Coronary artery (tissue), 2 donors: ENCODE measurements around the gene BCAR3.

ENCODE experiments used
- DNase-seq: peaks from one replicate; pipeline ENCODE4 v3.0.0-alpha.2; 2017; ENCODE audit warnings: low spot score
- H3K27ac ChIP-seq, 2 donors: fragments of 200-600 bp; sonication (generic); one replicate each; pipeline ENCODE4 v1.5.1; 2016 to 2019
- H3K4me3 ChIP-seq: fragments of 200-600 bp; sonication (generic); 2 replicates; pipeline ENCODE4 v1.5.1; 2016; ENCODE audit warnings: mild to moderate bottlenecking, moderate library complexity
- TF ChIP-seq, protein P1 (sequence below): fragments of 200-600 bp; sonication (generic); IDR thresholded peaks from one replicate; pipeline ENCODE4 v1.5.1; 2019; ENCODE audit warnings: antibody characterized with exemption

Gene BCAR3

DNA sequence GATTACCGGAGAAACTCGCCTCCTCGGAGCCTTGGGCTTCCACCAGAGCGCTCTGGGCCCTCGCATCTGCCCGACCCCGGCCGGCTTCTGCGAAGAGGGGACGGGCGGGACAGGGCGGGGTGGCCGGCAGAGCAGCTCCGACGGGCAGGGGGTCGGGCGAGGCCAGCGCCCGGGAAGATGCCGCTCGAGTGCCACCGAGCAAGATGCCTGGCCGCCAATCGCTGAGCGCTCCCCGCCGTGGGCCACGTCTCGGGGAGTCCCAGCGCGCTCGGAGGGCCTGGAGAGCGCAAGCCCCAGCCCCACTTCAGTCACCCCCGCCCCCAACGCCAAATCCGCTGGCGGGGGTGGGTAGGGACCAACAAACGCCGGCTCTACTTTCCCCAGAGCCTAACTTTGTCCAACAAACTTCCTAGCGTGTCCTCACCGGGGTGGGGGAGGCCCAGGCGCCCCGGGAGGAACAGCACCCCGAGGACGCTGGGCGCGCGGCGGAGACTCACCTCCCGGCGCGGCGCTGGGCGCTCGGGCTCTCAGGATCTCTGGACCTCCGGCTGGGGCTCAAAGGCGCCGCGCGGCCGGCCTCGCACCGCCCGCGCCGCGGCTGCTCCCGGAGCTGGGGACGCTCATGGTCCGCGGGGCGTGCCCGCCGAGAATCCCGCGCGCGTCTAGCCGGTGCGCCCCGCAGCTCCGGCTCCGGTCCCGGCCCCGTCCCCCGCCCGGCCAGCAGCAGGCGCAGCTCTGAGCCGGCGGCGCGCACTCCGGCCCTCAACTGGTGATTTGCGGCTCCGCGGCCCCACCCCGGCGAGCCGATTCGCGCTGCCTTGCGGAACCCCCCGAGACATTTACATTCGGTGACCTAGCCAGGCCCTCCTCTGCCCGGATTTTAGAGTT is at the start of gene BCAR3:
TSS of gene BCAR3 (minus strand) at position 737 of the 888 bp plus-strand sequence. CDS start 6,907 bp downstream, outside the sequence.
- Histone ChIP-seq H3K27ac (peak within 1 kb of the TSS; percentile 84 to 91), H3K4me3 (peak within 1 kb of the TSS; percentile 81)
- TF ChIP-seq, protein P1, sequence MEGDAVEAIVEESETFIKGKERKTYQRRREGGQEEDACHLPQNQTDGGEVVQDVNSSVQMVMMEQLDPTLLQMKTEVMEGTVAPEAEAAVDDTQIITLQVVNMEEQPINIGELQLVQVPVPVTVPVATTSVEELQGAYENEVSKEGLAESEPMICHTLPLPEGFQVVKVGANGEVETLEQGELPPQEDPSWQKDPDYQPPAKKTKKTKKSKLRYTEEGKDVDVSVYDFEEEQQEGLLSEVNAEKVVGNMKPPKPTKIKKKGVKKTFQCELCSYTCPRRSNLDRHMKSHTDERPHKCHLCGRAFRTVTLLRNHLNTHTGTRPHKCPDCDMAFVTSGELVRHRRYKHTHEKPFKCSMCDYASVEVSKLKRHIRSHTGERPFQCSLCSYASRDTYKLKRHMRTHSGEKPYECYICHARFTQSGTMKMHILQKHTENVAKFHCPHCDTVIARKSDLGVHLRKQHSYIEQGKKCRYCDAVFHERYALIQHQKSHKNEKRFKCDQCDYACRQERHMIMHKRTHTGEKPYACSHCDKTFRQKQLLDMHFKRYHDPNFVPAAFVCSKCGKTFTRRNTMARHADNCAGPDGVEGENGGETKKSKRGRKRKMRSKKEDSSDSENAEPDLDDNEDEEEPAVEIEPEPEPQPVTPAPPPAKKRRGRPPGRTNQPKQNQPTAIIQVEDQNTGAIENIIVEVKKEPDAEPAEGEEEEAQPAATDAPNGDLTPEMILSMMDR = no peak
- peak; percentile 83 for DNase-seq

DNA sequence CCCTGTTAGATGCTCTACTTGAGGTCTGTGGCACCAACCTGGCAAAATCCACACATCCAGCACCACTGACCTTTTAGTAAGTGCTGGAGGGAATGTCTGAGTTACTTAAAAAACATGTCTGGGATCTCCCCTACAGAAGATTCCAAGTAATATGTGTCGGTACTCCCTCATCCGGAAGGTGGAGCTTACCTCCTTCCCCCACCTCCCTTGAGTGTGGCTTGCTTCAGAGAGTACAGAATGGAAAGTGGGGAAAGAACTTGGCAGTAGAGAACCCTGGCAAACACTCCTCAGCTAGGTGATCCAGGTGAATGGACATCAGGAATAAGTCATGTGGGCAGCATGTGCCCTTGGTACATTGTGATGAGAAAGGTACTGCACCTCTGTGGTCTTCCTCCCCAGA is 49.0 kb upstream of the BCAR3 start:
- no peak overlapping the region for H3K27ac ChIP-seq
- TF ChIP-seq, protein P1 = no peak
- no peak overlapping the region for H3K4me3 ChIP-seq

DNA sequence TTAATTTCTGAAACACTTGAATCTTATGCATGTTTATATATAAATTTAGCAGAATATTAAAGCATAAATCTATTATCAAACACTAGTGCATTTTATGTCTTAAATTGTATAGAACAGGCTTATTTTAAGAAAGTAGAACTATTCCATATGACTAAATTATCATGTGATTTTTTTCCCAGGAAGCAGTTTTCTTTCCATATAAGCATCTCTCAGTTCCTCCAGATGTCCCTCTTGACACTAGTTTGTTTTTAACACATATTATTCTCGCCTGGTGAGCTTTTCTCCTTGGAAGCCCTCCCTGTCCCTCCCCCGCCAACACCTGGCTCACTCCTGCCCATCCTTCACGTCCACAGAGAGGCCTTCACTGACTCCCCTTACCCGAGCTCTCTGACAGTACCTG is 48.3 kb upstream of the BCAR3 start:
- no peak for DNase-seq
- H3K27ac ChIP-seq = no peak overlapping the region
- TF ChIP-seq, protein P1 = no peak
- no peak overlapping the region for H3K4me3 ChIP-seq

More for the DNA sequence above, 49.0 kb upstream of the BCAR3 start:
- no peak for DNase-seq

DNA sequence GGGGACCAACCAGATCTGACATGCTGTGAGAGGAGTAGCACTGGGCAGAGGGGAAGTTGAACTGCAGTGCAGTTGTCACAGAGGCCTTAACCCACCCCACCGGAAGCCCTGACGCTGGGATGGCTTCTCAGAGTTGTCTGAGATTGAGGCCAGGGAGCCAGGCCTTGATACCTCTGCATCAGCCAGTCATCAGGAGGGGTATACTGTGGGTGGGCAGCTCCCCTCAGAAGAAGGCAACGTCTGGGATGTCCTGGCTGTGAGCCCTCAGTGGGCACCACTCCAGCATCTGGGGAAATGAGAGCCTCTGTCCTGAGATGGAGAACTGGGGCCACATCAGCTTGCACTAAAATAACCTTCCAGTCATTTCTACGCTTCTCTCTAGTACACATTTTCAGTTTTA is 47.9 kb upstream of the BCAR3 start:
- TF ChIP-seq, protein P1 = no peak
- no peak for DNase-seq
- no peak overlapping the region for H3K27ac ChIP-seq
- H3K4me3 ChIP-seq = no peak overlapping the region

DNA sequence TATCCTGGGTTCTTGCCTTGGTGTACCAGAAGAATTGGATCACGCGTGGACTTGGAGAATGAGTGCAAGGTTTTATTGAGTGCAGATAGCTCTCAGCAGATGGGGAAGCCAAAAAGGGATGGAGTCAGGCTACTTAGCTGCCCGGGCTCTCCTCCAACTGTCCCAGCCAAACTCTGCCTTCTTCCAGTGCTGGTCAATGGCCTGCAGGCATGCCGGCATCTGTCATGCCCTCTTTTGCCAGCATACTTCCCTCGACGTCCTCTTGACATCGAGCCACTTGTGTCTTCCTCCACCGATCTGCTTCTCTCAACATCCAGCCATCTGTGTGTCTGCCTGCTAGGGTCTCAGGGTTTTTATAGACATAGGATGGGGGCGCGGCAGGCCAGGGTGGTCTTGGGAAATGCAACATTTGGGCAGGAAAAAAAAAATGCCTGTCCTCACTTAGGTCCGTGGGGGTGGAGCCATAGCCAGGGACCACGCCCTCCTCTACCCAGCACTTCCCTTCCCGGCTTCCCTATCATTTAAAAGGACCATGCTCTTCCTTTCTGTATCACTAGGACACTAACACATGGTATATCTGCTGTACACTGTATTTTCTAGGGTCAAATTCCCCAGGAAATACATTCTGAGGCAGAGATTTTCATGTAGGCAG is 47.0 kb upstream of the BCAR3 start:
- DNase-seq = no peak
- Histone ChIP-seq H3K4me3 (no peak overlapping the region), H3K27ac (no peak overlapping the region)
- TF ChIP-seq, protein P1 = no peak

DNA sequence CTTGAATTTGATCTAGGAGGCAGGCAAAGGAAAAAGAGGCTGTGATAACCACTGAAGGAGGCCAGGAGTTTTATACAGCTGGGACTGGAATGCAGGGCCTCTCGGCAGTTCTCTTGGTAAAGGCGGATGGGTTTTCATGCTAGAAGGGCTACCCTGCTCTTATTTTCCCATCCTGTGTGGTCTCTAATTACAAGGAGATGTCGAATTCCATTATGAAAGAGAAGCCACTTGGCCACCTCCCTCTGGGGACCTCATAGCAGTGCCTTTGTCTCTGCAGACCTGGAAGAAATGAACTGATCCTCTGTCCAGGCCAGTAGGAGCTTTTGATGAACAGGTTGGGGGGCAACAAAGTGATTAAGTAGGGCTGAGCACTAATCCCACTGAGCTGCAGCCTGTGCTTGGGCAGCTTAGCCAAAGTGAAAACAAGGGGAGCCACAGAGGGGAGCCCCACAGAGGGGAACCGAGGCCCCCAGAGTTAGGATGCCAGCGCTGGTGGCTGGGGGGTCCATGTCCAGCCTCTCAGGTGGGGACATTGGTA is 42.2 kb upstream of the BCAR3 start:
- Histone ChIP-seq H3K27ac (no peak overlapping the region), H3K4me3 (no peak overlapping the region)
- DNase-seq = no peak
- TF ChIP-seq, protein P1 = no peak
